ENCODE data around the gene TAF4.

The TAF4 gene

DNA sequence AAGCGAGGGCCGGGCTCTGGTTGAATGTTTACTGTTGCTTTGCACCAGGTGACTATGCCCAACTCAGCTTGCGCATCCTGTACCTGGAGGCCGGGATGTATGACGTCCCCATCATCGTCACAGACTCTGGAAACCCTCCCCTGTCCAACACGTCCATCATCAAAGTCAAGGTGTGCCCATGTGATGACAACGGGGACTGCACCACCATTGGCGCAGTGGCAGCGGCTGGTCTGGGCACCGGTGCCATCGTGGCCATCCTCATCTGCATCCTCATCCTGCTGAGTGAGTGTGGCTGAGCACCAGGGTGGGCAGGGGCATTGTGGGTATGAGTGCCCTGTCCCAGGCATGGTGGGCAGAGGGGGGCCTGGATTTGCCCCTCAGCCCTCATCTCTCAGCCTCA is 136.1 kb downstream of the TAF4 start:
- no peak for DNase-seq

DNA sequence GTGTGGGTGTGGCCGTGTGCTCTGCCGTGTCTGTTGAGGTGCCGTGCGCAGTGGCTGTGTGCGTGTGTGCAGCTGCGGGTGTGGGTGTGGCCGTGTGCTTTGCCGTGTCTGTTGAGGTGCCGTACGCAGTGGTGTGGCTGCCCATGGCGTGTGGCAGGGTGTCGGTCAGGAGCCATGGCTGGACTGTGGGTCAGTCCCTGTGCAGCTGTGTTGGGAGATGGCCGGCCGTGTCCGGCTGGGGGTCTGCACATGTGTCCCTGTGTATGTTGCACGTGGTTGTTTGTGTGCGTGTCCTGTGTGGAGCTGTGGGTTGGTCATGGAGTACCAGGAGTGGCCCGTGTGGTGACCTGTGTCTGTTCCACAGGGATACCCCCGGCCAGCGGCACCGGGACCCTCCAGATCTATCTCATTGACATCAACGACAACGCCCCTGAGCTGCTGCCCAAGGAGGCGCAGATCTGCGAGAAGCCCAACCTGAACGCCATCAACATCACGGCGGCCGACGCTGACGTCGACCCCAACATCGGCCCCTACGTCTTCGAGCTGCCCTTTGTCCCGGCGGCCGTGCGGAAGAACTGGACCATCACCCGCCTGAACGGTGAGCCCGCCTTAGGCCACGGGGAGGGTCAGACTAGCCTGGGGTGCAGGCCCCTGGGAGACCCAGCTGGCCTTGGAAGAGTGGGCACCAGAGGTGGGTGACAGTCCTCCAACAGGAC is 137.7 kb downstream of the TAF4 start:
- no peak for DNase-seq

DNA sequence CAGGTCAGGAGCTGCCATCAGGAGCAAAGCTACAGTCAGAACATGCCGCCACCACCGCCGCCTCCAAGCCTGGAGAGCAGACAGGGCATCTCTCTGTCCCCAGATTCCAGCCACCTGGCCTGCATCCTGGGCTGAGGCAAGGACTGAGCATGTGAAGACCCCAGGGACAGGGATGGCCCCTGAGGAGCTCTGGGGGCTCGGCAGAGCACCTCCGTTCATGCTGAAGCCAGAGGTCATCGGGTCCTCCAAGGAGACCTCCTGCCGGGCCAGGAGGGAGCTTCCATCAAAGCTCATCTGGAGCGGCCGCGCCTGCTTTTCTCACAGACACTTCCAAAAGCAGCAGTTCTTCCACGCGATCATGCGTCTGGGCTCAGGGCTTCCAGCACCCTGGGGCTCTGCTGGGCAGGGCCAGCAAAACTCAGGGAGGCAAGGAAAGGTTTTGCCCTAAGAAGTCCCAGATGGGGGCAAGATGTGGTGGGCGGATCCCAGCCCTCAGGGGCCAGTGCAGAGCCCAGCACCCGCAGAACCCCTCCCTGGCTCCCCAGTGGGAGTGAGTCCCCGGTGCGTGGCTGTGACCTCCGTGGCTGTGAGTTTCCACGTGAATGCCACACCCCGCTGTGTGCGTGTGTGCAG is 138.4 kb downstream of the TAF4 start:
- no peak for DNase-seq

DNA sequence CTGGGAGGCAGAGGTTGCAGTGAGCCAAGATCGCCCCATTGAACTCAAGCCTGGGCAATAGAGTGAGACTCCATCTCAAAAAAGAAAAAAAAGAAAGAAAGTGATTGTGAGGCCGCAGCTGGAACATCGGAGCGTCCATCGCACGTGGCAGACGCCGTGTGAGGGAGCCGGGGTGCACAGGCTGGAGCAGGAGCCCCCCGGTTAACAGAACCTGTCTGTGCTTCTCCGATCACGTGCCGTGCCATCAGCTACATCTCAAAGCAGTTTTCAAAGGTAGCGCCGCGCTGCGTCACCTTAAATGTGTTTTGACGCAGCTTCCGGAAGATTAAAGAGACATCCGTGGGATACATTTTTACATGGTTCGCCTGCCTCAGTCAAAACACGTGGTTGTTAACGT is 138.9 kb downstream of the TAF4 start:
- no peak for DNase-seq

DNA sequence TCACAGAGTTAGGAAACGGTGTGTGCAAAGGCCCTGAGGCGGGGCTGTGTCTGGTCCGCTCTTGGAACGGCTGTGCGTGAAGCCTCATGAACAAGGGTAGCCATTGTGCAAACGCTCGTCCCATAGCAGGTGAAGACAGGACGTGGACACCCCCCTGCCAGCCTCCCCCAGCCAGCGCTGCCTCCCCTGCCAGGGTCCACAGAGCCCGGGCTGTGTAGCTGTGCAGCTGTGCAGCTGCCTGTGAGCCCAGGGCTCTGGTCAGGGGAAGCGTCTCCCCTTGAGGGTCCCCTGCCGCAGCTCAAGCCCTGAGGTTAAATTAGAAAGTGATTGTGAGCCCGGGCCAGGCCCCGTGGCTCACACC is 139.4 kb downstream of the TAF4 start:
- DNase-seq, result no peak

DNA sequence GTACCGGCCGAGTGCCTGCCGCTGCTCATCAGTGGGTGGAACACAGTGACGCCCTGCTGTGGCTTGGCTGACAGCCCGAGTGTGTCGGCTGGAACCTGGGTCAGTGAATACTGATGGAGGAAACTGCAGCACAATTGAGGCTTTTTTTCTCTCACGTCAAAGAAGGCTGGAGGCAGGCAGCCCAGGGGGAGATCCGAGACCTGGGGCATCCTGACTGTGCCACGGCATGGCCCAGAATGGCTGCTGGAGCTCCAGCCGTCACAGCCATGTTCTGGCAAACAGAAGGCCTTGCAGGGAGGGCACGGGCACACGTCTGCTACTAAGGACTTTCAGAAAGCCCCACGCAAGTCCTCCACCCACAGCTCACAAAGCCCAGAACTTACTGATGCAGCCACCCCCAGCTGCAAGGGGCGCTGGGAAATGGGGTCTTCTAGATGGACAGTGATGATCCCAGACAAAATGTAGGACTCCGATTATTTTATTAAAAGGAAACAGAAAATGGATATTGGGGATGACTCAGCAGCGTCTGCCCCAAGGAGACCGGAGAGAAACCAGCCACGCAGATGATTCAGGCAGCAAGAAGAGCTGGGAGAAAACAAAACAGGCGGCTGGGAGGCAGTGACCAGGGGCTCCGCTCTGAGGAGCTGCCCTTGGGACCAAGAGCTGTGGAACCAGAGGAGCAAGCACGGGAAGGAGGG is 140.0 kb downstream of the TAF4 start:
- peak; percentile 9 for DNase-seq

DNA sequence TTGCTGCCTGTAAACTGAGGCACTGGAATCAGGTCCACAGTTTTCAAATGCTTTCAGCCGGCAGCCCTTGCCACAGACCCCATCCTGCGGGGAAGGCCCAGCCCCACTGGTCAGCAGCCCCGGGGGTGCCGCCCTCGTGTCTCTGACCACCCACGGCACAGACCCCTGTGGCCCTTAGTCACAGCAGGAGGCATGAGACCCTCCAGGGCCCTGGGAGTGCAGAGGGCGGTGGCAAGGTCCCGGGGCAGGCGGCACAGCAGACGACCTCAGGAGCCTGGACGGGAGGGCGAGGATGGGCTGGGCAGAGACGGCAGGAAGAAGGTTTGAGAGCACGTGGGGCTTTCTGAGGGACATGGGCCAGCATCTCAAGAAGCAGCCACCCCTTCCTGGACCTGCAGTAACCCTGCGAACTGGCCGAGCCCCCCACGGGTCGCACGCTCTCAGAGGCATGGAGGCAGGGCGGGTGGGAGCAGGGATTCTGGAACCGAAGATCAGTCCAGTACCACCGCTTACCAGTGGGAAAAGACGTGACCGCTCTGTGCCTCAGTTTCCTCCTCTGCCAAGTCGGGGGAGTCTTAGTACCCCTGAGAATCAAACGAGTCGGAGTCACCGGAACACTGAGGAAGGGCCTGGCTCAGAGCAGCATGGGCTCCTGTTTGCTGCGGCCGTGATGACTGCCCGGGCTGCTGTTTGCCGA is 140.7 kb downstream of the TAF4 start:
- DNase-seq, result no peak

Data from NCI-H2107 (cell line).